Ureter (tissue), 1 donor: Measurements from ENCODE around the gene PCBP4. TPM values are rescaled to one million over a fixed set of nuclear protein-coding genes. Genes with fewer than 3 reads are reported as not detected.

Experiments
- DNase-seq: peaks from one replicate; pipeline ENCODE4 v3.0.0-alpha.2; 2020; ENCODE audit warnings: low spot score
- total RNA-seq: library from RNA; stranded (reverse); gene quantifications from one replicate; pipeline ENCODE4 v1.2.4, GENCODE V29; 2023
- donor health status: DM: yes; HTN: yes; CAD: no.

The PCBP4 gene
- total RNA-seq, 1 donor from 2014 or later, result 40.8 TPM

- DNase-seq, result no peak
Measured at GRCh38 chr3:51916418-51916817, 50.8 kb downstream of the PCBP4 start.

- no peak for DNase-seq
Measured at GRCh38 chr3:51908026-51908425, 59.2 kb downstream of the PCBP4 start.

Other genes starting within 250 kb of the PCBP4 start
- gene IQCF6, start 188.2 kb downstream of the PCBP4 start, total RNA-seq, result not detected
- not detected for gene IQCF2, start 105.8 kb downstream of the PCBP4 start, total RNA-seq
- gene IQCF5, start 91.9 kb downstream of the PCBP4 start, total RNA-seq, result not detected
- gene IQCF1, start 64.1 kb downstream of the PCBP4 start, total RNA-seq, result not detected
- 28.2 TPM for gene RRP9, start 25.6 kb downstream of the PCBP4 start, total RNA-seq
- 48.5 TPM for gene PARP3, start 25.1 kb downstream of the PCBP4 start, total RNA-seq
- 0.57 TPM for gene GPR62, start 12.1 kb downstream of the PCBP4 start, total RNA-seq
- 55.3 TPM for gene ABHD14B, start 6.6 kb upstream of the PCBP4 start, total RNA-seq
- gene ABHD14A, start 7.6 kb upstream of the PCBP4 start, total RNA-seq, result 19.4 TPM
- gene ACY1, start 16.1 kb upstream of the PCBP4 start, total RNA-seq, result 72.8 TPM
- gene RPL29, start 28.4 kb upstream of the PCBP4 start, total RNA-seq, result 1,577 TPM
- 22.2 TPM for gene DUSP7, start 89.1 kb upstream of the PCBP4 start, total RNA-seq
- gene POC1A, start 187.0 kb upstream of the PCBP4 start, total RNA-seq, result 3.6 TPM
- gene ALAS1, start 230.7 kb upstream of the PCBP4 start, total RNA-seq, result 144 TPM